Mucosa of gallbladder (tissue), 1 donor: Measurements from ENCODE around the gene ALK. TPM values are rescaled to one million over a fixed set of nuclear protein-coding genes. Genes with fewer than 3 reads are reported as not detected.

Experiments
- DNase-seq: peaks from one replicate; pipeline ENCODE4 v3.0.0-alpha.2; 2020; ENCODE audit warnings: low spot score
- total RNA-seq: library from RNA; stranded (reverse); gene quantifications from one replicate; pipeline ENCODE4 v1.2.1, GENCODE V29; 2021
- donor health status: DM: no; HTN: no; CAD: no.

ALK gene
- total RNA-seq, 1 donor from 2014 or later, result 0.20 TPM

DNA sequence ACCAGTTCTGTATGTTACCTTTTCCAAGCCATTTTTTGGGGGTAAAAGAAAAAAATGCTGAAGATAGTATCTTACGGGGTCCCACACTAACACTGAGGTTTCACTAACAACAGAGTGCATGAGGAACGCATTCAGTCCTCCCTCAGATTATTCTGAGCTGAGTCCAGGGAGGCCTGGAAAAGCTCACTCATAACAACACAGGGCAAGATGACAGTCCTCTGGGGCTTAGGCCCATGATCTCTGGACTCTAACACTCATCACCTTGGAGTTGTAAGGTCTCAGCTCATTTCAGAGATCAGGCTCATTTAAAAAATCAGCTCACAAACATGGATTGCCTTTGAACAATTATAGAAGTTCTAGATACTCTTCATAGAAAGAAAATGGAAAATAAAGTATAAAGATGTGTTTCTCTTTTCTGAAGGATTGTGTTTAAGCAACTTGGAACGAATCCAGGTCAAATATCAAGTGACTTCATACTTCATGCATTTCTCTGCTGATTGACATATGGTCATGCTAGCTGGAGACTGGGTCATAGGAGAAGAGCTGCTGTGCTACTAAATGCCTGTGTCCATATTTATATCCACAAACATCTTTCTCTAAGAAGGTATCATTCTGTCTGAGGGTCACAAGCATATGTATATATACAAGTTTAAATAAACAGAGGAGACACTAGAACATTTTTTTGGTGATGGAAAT, 265.8 kb downstream of the ALK start:
- DNase-seq, result no peak

DNA sequence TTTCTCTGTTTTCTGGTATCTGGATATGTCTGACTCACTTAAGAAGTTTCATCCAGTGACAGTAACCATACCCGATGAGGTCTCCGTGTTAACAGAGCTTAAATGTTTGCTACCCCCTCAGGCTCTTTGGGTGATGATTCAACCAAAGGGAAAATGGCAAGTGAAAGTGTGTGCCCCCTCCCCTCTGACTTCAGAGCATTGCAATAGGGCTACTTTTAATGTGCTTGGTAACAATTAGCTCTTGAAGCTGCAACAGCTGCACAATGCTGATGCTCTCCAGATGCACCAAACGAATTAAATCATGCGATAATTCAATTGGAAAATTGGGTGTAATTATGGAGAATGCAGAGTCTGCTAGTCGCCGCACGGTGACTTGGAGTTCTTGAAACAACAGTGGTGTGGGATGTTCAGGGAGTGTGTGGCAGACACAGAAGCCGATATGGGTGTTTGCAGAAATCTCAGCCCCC, 270.7 kb downstream of the ALK start:
- no peak for DNase-seq

DNA sequence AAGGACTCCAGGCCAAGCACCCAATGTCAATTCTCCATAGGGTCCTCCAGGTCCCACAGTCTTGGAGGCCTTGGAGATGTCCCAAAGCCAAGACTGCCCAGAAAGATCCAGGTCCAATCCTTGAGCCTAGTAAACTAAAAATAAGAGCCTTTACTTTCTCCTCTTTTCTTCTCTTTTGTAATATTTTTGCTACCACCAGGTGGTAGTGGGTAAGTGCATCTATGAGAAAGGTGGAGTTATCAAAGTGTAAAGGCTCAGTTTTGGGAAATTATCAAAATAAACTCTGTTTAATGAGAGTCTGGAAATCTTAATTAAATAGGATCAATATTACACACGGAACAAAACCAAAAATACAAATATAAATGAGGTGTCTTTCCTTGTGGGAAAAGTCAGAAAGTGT, 276.4 kb downstream of the ALK start:
- no peak for DNase-seq

- DNase-seq, result no peak
Measured at GRCh38 chr2:29643196-29643595, 278.2 kb downstream of the ALK start.

GRCh38 chr2:29640360-29640759, 281.0 kb downstream of the ALK start:
- DNase-seq, result no peak

DNA sequence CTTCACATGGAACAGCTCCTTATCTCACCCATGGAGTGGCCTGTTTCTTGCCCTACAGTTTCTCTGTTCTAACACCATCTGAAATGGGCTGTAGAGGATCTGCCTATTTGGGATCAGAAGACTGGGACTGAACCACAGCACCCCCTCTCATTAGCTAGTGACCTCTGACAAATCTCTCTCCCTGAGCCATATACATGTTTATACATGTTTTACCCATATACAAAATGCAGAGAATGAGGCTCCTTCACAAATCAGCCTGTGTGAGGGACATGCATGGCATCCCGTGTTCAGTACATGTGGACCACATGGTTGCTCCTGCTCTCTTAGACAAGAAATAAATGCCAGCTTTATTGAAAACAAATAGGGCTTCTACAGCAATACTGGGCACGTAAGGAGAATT, 282.7 kb downstream of the ALK start:
- DNase-seq, result no peak

DNA sequence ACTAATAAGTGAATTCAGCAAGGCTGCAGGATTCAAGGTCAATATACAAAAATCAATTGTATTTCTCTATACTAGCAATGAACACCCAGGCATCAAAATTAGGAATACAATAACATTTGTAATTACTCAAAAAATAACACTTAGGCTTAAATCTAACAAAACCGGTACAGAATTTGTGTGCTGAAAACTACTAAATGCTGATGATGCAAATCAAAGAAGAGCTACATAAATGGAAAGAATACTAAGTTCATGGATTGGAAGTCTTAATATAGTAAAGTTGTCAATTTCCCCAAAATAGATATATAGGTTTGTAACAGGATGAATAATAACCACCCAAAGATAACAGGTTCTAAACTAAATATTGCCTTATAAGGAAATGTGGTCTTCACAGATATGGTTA, 286.5 kb downstream of the ALK start:
- no peak for DNase-seq

DNA sequence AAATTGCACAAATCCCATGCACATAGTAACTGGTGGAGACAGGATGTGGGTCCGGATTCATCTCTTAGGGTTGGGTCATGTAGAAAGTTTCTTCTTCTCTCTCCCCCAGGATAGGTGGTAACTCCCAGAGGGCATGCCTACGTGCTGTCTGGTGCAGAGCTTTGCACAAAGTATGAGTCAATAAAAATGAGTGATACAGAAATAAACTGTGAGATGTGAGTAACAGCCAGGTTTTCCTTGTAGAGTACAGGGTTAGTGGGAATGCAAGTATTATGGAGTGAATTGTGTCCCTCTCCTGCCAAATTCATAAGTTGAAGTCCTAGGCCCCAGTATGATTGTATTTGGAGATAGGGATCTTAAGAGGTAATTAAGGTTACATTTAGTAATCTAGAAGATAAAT, 289.4 kb downstream of the ALK start:
- DNase-seq, result no peak

GRCh38 chr2:29629495-29629894, 291.9 kb downstream of the ALK start:
- DNase-seq, result no peak

GRCh38 chr2:29628862-29629261, 292.5 kb downstream of the ALK start:
- DNase-seq, result no peak

DNA sequence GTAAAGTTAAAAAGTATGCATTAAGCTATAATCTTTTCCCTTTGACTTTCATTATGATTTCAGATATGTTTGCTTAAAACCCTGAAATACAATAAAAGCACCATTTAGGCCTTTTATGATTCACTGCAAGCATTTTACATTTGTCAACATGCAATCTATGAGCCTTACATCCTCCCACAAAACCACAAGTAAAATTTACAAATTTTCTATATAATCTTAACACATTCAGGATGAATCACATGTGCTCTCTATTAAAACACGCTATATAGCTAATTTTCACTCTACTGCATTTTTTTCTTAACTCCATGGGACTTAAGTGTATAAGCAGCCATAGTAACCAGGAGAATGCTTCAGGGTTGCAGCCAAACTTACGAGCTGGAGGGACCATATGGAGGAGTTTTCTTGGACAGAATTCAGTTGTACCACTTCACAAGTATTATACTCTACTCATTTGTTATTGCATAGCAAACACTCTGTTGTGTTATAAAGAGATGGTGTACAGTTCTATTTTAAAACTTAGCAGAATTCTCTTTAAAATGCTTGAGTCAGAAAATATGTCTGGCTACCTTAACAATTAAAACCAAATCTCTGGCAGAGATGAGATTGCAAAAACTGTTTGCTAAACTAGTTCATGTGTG, 293.2 kb downstream of the ALK start:
- no peak for DNase-seq

- DNase-seq, result no peak
Measured at GRCh38 chr2:29627279-29627711, 294.1 kb downstream of the ALK start.

DNA sequence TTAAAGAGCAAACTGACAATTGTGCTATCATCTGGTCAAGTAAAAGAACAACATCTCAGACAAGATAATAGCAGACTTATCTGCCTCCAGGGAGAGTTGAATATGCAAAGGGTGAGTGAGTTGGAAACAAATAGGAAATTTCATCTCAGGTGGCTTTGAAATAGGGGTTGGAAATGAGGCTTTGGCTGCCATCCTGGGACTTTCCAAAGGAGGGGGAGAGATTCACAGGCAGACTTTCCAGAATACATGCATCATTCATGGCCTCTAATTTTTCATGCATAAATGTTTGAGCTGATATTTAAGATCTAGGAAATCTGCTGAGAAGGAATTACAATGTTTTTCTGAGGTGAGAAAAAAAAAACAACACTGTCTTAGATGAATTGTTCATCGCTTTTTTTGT, 300.5 kb downstream of the ALK start:
- no peak for DNase-seq

DNA sequence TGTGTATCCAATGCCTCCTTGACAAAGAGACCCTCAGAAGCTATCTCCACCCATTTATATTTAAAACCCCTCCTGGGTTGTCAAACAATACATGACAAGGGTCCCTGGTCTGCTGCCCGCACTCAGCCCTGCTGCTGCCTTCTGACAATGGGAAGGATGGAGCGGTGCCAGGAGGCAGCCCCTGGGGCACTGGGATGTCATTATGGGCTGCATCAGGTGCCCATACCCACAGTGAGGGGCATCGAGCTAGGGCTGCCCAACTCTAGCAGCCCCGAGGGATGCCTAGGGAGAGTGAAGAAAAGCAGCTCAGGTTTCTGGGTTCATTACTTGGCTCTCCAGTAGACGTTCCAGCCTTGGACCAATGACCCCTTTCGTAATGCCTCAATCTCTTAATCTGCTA, 301.7 kb downstream of the ALK start:
- no peak for DNase-seq

DNA sequence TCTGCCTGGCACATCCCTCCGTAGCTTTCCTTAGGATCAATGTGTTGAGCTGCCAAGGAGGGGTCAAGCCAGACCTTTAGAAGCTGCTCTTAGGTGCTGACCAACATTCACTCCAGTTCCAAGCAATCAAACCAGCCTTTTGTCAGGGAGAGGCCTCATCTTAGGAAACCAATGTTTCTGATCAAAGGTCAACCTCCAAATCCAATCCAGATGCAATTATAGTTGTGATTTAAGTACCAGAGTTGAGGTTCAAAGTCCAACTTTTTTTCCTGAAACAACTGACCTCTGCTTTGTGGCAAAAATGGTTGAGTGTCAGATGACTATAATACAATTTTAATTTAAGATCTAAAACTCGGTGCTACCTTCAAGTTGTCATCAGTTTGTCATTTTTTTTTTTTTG, 303.4 kb downstream of the ALK start:
- peak; percentile 17 for DNase-seq

GRCh38 chr2:29617351-29617750, 304.0 kb downstream of the ALK start:
- DNase-seq, result no peak

DNA sequence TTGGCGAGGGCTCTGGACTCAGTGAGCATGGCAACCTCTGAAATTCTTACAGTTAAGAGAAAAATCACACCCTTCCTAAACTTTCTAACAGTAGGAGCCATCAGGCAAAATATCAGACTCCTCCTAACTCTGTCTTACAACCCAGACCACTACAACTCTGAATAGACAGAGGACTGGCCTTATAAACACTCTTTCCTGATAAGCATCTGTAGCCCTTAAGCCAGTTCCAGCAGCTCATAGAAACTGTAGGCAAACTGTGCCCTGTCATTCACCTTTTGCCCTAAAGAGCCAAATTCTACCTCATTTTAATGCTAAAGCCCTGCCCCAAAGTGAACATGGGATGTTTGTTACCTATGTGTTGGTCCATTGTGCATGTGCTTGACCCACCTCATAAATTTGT, 304.8 kb downstream of the ALK start:
- DNase-seq, result no peak

- DNase-seq, result no peak
Measured at GRCh38 chr2:29615841-29616240, 305.5 kb downstream of the ALK start.

- DNase-seq, result no peak
Measured at GRCh38 chr2:29615183-29615582, 306.2 kb downstream of the ALK start.

- DNase-seq, result no peak
Measured at GRCh38 chr2:29614295-29614830, 307.0 kb downstream of the ALK start.

DNA sequence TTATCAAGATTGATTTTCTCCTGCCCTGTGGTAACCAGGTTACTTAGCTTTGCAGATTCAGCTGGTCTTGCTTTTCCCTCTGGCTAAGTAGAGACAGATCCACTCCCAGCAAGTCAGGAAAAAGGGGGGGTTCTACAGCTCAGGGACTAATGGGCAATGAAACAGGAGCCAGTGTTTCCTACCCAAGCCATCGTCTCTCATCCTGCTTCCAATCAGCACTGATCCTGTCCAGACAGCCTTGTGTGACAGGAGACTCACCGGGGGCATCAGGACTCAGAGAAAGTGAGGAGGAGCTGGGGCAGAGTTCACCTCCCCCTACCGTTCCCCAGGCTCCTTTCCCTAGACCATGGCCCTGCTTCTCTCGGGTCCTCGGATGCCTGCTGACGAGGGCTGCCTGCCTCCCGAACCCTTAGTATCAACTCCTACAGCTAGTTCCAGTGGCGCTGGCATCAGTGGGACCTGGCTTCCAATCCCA, 307.6 kb downstream of the ALK start:
- DNase-seq, result no peak

DNA sequence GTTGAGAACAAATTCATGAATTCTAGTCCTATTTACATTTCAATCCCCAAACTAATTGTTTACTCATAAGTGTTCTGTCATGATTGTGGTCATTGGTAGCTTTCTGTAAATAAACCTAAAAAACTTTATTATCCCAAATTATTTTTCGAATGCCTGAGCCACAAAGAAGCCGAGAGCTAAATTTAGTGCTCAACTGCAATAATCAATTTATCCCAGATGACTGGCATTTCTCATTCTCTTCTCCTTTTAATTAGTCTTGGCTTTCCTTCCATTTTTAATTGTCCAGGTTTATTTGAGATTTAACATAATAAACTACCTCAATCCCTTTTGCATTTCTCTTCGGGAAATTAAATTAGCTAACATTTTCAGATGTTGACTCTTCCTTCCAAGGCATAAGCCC, 308.3 kb downstream of the ALK start:
- DNase-seq, result no peak

- DNase-seq, result no peak
Measured at GRCh38 chr2:29612568-29612967, 308.8 kb downstream of the ALK start.
